Mammary epithelial cell (primary cell): ENCODE measurements around the gene USP38.

Experiments used
- EZH2 ChIP-seq: IDR thresholded peaks from 2 replicates; pipeline ENCODE4 v1.6.1; 2012; ENCODE audit warnings: low read length, inconsistent platforms, borderline replicate concordance
- TF ChIP-seq, protein P1 (sequence below), 2 donors: IDR thresholded peaks in 1 of 2; conservative IDR thresholded peaks in 1 of 2; 2 replicates each; pipeline ENCODE4 v1.5.1; 2011 to 2012; ENCODE audit warnings: inconsistent platforms in 2 of 2, low read length in 2 of 2, mild to moderate bottlenecking in 2 of 2, control low read depth in 1 of 2, low read depth in 1 of 2; ENCODE audit not compliant: insufficient read depth in 1 of 2; ENCODE audit errors: extremely low read depth in 1 of 2

DNA sequence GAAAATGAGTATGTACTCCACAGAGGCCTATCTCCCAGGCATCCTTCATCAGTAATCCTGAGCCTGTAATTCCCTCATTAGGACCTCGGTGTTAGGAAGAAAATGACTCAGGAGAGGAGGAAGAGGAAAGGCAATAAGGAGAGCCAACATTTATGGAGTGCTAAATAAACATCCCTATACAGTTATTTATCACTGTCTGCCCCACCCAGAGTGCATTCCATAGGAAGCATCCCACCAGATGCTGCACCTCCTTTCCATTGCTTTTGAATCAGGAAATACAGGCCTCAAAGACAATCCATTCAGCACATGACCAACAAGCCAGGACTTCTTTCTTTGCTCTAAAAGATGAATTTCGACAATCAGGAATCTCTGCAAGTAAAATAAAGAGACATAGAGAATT is 47.6 kb downstream of the USP38 start:
- TF ChIP-seq, protein P1, sequence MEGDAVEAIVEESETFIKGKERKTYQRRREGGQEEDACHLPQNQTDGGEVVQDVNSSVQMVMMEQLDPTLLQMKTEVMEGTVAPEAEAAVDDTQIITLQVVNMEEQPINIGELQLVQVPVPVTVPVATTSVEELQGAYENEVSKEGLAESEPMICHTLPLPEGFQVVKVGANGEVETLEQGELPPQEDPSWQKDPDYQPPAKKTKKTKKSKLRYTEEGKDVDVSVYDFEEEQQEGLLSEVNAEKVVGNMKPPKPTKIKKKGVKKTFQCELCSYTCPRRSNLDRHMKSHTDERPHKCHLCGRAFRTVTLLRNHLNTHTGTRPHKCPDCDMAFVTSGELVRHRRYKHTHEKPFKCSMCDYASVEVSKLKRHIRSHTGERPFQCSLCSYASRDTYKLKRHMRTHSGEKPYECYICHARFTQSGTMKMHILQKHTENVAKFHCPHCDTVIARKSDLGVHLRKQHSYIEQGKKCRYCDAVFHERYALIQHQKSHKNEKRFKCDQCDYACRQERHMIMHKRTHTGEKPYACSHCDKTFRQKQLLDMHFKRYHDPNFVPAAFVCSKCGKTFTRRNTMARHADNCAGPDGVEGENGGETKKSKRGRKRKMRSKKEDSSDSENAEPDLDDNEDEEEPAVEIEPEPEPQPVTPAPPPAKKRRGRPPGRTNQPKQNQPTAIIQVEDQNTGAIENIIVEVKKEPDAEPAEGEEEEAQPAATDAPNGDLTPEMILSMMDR (conservative IDR thresholded peaks at IDR 0.05 in 1 of 2, IDR thresholded peaks at IDR 0.05 in 1 of 2; ENCODE audit: extremely low read depth in 1 of 2, insufficient read depth in 1 of 2, low read depth in 1 of 2, low read length in 2 of 2) = no peak
- no peak for TF ChIP-seq EZH2
